Amygdala (tissue), 56 donors: ENCODE measurements around the gene TSPAN7.
A peak's percentile ranks its signal among the peaks of the same experiment; 100 is the strongest.

Experiments
- DNase-seq, 56 donors: peaks; one replicate each; lab custom pipeline; 2025; lab: John Stamatoyannopoulos, UW

Gene TSPAN7

DNA sequence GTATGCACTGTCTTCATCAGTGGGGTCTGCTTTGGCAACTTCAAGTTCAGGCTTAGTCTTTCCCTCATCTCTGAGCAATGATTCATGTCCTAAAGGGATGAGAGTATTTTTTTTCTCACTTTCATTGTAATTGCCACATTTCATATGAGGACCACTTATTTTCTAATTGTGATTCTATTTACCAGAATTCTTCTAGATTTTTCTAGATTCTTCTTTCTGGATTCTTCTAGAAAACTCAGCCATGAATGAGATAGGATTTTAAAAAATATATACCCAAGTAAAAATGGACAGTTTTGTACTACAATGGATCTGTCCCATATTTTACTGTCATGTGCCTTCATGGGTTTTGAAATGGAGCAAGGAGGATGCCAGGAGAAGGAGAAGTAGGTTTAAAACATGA, 78.4 kb downstream of the TSPAN7 start:
- DNase-seq = no peak

DNA sequence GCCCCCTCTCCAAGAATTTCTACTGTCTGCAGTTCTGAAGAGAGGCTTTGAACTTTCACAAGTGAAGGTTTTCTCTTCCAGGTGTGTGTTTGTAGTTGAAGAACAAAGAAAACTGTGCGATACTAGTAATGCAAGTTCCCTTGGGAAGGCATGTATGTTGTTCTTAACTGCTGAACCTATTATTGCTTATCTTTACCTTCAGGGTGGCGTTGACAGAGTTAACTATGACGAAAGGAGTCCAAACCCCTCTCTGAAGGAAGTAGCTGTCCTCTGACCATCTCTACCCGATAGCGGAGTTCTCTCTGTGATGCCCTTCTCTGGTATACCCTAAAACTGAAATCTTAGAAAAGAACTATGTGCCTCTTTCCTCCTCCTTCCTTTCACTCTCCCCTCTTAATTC, 79.9 kb downstream of the TSPAN7 start:
- DNase-seq = no peak

DNA sequence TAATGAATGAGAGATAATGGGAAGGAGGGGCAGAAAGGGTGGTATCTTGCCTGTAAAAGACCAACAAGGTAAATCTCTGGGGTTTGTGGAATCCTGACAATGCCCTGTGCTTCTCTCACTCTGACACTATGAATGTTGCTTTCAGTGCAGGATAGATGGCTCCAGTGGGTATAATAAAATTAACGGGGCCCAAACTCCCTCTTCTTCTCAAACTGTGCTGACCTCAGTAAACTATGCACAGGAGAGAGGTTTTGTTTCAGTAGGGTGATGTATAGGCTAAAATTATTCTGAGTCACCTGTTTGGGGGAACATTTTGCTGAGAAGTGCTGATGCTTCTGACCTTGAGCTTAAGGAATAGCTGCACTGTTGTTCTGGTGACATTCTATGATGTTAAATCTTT, 82.6 kb downstream of the TSPAN7 start:
- DNase-seq = no peak

DNA sequence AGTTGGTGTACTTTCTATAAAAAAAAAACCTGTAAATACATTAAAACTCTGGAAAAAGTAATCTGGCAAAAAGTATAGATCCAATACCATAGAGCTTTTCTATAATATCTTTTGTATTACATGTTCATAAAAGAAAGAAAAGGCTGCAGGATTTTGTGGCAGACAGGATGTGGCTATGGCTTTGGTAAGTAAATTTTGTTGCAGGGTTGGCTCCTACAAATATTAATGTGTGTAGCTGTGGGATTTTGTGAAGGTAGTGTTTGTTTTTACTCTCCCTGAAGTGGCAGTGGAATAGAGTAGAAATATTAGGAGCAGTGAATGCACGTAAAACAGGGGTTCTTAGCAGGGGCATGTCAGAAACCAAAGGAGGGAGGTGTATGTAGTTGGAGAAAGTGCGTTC, 84.8 kb downstream of the TSPAN7 start:
- no peak for DNase-seq

DNA sequence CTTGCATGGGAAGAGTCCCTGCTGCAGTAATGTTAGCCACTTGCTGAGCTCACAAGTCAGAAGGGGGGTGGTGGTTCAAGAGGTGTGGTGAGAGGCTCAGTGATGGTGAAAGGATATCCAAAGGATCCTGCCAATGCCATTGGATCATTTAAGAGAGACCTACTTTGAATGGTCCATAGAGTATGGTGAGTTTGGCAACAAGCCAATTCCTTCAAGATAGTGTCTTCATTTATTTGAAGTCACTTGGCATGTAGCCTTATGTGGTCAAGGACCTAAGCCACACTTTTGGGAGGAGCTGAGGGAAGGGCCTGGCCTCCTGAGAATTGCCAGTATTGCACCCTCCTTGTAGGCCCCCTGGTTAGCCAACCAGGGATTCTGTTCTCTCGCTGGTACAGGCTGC, 87.9 kb downstream of the TSPAN7 start:
- DNase-seq = peak in 1 of 56 donors; percentile 41

DNA sequence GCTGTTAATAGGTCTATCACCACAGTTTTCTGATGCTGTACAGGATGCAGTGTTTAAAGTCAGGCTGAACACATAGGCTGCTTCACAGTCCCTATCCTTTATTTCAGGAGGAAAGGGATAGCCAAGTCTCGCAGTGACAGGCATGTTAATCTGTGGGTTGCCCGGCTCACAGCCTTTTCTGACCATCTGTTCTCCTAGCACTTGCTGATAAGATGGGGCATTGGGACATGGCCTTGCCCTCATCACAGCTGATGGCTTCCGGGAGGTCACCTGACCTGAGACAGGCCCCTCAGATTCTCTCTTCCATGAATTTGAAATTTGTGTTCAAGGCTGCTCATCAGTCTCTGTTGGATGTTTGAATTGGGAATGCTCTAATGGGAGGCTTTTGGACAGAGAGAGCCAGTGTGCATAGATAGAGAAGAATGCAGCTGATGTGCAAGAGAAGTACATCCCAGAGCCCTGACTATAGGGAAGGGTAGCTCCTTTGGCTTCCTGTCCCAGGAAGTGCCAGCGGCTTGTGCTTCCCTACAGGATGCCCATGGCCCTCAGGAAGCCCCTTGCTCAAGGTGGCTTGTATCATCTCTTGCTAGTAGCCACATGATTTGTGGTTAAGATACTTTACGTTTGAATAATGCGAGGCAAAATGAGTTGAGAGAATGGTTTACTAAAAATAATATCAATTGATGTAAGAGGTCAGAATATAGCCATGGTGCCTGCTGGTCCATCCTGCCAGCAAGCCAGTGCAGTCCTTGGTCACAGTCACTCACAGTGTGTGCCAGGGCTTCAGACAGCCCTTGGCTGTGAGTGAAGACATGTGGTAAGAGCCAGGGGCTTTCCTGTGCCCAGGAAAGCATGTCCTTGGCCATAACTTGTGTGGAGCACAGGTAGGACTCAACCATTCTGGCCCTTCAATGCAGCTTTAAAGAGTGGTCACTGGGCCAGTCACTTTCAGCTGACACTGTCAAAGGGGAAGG, 88.6 kb downstream of the TSPAN7 start:
- peak in 1 of 56 donors; percentile 1 for DNase-seq

DNA sequence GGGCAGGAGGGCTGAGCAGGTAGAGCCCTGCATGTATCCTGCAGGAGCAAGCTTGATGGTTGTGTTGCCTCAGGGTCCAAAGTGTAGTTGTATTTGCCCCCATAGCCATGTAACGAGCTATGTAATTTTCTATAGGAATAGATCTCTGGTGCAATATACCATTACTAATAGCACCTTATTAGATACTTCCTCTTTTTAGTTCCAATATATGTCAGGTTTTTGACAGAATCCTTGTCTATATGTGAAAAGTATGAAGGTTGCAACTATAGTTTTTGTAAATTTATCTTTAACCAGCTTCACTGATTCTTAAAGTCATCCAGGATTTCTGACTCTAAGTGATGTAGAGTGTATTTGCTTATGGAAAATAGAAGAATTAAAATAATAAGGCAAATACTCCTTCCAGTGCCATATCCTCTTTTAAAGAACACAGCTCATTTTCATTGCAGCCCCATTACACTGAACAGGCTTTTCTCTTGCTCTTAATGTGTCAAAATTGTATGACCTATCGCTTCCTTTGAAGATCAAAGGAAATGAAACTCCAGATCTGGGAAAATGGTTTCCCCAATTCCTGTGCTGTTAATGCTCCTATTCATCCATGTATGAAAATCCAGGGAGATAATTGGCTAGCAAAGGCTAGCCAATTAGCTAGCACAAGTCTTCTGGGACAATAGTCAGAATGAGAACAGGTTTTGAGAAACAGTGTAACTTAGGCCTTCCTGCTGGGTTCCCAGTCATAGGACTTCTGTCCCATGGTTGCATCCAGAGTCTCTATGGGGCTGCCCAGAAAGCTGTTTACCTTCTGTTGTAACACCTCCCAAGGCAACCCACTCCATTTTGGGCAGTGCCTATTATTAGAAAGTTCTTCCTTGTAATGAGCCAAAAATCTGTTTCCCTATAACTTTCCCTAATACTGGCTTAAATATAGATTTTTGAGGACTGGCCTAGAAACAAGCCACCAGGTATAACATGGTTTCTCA, 90.6 kb downstream of the TSPAN7 start:
- peak in 1 of 56 donors; percentile 2 for DNase-seq

DNA sequence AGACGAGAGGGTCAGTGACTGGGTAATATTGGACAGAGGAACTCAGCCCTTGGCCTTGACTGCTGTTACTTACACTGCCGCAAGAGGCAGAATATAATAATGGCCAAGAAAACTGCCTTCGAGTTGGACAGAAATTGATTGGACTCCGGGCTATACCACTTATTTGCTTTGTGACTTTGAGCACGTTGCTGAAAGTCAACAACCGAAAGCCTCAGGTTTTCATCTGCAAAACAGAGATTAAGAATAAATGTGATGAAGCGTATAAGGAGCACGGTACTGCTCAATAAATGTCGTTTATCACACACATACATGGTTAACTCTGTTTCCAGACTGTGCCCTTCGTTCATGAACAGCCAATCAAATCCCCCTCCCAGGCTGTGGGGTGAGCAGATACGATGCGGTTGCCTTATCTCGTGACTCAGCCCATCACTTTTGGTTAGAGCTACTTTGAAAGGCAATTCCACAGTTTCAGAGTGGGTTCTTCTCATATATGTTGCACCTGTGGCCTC, 91.6 kb downstream of the TSPAN7 start:
- no peak for DNase-seq

DNA sequence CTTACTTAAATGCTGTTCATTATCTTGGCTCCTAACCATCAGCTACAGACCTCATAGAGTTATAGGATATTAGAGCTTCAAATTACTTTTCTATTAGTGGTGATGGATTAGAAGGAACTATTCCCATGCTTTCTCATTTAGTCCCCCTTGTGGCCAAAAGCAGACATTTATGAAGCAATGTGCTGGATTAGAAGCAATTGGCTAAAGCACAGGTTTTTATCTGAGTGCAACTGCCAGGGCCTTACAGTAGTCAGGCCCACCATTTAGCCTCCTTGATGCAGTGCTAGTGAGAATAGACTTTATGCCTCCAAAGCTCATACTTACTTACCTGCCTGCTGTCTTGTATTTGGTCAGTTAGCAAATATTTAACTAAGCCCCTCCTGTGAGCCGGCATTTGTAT, 93.0 kb downstream of the TSPAN7 start:
- DNase-seq = peak in 2 of 56 donors; percentile 14 to 28

DNA sequence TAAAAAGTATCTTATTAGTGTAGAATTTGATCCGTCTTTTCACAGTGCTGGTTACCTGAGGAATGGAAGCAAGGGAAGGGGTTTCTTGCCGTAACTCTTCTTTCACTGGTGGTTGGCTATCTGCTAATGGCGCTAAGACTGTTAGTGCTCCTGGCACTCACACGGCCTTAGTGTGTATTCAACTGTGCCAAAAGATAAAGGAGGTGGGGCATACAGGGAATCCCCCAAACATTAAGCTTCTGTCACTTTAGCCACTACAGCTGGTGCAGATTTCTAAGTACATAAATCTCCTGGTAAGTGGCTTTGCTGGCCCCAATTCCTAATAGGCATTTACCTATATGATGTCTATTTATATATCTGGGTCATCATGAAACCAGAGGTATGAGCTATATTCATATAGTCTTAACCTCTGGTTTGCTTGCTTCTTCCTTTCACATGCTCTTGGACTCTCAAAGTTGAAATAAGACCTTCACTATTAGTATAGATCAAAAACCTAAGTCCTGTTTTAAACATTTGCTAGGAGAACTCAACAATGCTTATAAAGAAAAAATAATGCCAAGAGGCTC, 95.1 kb downstream of the TSPAN7 start:
- no peak for DNase-seq

DNA sequence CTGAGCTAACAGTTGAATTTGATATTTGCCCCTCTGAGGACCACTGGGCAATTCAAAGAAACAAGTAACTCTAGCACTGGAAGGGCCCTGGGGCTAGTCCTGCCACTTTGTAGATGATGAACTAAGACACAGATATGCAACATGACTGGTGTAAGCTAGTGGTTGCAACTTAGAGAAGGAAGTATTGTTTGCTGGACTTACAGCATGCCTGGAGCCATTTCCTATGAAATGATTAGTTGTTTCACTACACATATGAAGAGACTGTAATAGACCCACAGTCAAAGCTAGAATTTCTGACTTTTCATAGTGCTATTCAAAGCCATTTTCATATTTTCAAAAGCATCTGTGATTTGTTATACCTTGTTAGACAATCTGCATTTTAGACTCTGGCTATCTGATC, 96.2 kb downstream of the TSPAN7 start:
- DNase-seq = no peak

DNA sequence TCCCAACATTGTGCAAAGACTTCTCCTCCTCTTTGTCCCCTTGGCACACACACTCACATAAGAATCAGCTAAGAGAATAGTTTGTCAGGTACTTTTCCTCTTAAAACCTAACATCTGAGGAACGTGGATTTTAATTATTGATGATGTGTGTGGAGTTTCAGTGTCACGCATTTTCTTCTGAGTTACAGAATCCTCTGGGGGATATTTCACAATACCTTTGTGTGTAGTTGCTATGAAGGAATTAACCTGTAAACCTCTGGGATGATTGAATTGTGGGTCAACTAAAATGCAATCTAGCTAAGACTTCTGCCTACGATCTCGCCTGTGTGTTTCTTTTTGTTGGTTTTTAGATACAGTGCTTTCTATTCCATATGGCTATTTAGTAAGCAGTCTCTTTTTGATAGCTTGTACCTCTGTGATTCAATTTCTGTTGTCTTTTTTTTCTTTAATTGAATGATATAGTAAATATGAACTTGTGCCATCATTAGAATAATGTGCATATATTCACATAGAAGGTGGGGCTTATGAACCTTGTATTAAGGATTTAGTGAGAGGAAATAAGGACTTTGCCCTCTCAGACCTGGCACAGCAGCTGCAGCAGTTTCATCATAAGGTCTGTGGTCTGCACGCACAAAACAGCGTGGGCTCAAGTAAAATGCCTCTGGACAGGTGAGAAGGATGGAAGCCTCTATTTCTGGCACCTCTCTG, 99.2 kb downstream of the TSPAN7 start:
- DNase-seq = no peak

DNA sequence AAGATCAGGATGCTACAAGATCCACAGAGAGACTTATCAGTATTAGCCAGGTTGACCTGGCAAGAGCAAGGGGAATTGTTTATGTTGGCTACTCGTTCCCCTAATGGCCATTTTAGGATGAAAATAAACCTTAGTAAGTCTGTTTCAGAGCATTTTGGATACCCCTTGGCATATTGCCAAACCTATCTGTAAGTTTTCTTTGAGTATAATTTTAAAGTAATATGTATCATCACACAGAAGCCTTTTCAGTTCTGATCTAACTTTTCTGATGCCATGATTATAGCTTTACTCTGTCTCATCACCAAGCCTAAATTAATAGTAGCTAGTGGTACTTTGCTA, 99.7 kb downstream of the TSPAN7 start:
- DNase-seq = no peak

DNA sequence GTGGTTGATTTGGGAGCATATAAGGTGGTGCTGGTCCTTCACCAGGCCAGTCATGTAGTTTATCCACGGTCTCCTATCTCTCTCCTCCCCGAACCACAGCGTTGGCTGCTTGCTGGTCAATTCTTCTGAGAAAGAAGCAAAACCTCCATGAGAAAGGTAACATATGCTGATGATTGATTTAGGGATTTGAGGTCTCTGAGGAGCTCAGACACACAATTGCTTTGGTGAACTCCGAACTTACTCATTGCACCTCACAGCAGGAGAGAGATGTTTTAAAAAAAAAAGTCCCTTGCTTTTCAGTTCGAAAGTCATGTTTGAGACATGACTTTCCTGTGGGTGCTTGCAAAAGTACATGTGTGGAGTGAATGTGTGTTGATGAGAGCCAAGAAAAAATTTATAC, 100.2 kb downstream of the TSPAN7 start:
- DNase-seq = no peak

DNA sequence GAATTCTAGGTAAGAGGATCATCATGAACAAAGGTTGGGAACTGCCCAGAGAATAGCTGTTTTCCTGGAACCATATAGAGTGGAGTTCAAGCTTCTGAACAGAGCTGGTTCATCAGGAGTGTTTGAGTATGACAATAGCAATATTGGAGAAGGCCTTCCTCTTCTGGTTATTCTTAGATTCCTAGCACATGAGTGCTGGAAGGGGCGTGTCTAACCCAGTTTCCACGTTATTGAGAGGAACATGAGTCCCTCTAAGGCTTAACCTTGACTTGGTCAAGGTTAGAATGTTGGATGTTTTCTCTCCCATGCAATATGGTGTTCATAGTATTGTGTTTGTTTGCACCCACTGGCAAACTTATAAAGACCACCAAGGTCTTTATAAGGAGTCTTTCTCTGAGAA, 101.3 kb downstream of the TSPAN7 start:
- no peak for DNase-seq

DNA sequence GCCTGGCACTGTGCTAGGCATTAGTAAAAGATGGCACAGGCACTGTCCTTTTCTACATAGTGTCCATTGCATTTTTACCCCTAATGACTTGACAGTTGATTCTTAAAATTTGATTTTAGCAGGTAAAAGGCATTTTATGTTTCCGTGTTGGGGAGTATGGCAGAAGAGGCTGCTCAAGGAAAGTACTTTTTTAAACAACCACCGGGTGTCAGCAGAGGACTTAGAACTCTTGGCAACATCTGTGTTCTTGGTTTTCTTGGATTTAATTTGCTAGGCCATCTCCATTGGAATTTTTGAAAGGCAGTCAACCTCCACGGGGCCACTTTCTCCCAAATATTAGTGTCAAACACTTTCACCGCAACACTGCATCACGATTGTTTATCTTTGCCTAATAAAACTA, 102.9 kb downstream of the TSPAN7 start:
- peak in 5 of 56 donors; percentile 0 to 23 (median 1) for DNase-seq

DNA sequence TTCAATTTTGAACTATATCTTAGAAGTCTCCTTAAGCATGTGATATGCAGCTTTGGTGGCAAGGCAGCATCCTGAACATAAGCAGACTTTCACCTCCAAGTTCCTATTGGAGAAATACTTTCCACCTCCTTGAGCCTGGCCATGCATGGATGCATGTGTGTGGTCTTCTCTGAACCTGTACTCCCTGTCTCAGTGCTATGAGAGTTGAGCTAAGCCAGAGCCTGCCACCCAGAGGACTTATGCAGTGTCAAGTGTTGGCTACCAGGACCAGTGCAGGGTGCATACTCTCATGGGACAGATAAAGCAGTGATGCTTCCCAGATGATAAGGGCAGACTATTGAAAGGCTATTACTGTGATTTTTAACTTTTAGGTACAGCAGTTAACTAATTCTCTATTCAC, 105.6 kb downstream of the TSPAN7 start:
- DNase-seq = no peak

DNA sequence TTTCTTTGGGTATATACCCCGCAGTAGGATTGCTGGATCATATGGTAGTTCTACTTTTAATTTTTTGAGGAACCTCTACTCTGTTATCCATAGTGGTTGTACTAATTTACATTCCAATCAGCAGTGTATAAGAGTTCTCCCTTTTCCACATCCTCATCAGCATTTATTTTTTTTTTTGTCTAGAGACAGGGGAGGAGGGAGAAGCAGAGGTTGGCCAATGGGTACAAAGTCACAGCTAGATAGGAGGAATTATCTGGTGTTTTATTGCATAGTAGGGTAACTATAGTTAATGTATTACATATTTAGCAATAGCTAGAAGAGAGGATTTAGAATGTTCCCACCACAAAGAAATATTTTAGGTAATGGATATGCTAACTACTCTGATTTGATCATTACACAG, 107.4 kb downstream of the TSPAN7 start:
- no peak for DNase-seq

DNA sequence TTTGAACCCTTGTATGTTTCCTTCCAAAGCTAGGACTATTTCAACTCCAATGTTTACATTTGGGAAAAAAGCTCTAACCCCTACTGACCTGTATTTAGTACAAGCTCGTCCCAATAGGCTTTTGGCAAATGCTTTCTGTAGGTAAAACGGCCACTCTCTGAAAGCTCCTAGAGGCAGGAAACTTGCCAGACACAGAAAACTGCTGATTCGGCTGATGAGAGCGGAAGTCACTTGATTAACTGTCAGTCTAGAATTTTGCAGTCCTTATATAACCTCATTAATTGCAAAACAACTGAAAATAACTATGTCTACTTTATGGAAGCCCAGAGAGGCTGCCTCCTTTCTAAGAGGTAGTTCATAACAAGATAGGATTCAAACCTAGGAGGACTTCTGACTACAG, 108.1 kb downstream of the TSPAN7 start:
- DNase-seq = no peak

DNA sequence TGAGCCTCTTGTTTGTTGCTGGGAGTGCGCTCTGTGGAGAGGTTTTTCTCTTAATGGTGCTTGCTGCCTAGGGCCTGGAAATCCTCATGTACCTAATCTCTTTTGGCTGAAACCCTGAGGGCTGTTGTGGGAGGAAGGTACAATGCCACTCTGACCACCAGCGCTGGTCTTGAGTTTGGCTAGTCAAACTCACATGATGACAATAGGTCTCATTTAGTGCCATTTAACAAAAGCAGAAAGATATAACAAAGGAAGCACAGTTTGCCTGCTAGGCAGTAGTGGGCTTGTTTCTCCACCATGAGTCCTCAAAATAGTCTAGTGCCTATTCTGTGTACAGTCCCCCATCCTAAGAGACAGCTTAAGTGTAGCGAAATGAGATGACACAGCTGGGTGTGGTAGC, 111.3 kb downstream of the TSPAN7 start:
- no peak for DNase-seq
